ENCODE measurements around the gene AIFM1. TPM values are rescaled to one million over a fixed set of nuclear protein-coding genes. Genes with fewer than 3 reads are reported as not detected.

Gene AIFM1
- total RNA-seq, 1 experiment from 2014 or later = 95.5 TPM

DNA sequence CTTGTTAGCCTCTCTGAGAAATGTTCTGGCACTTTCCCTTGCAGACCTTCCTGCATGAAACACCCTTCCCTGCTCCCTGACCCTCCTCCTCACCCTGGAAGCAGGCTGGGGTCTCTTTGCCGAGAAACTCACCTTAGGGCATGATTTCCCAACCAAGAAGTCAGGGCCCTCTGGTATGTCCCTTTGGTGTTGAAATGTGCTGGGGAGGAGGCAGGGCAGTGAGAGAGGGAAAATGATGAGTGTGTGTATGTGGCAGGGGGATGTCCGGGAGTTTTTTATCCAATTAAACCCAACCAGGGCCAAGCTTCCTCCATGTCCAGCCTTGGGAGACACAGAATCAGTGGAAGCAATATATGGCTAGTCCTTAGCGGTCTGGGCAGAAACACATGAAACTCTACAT lies 60.4 kb downstream of the AIFM1 start:
- in situ Hi-C loops (cut with HindIII; ENCODE audit: low sequenced_read_pairs) = no loop called here
- DNase-seq (ENCODE audit: low spot score) = no peak

DNA sequence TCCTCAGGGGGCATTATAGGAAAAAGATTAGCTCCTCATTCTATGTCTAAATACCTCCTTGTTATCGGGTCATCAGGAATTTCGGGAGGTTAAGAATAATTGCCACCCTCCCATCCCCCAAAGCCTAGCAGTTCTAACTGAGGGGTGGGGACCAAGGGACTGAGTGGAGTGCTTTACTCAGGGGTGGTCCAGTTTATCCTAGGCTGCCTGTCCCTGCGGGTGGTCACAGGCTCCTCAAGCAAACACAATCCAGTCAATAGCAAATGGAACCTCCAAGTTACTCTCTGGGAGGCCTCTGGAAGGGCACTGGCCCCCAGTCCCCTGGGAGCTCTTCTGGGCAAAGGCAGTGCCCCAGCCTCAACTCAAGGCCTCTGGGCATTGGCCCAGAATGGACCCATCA lies 62.0 kb downstream of the AIFM1 start:
- in situ Hi-C loops (cut with HindIII; ENCODE audit: low sequenced_read_pairs) = no loop called here
- DNase-seq (ENCODE audit: low spot score) = no peak

DNA sequence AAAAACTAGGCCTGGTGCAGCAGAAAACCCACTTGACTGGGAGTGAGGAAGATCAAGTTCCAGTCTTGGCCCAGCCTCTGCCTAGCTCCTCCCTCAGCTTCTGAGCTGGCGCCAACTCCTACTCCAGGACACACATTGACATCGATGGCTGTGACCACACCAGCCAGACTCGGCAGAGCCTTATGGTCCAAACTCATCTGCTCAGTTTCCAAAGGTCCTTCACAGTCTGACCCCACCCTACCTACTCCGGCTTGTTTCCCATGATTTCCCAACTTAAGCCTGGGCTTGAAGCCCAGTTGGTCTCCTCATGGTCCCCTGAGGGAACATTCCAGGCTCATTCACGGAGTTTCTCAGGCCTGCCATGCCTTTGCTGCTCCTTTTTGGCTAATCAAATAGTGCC lies 65.5 kb downstream of the AIFM1 start:
- in situ Hi-C loops (cut with HindIII; ENCODE audit: low sequenced_read_pairs) = no loop called here
- no peak for DNase-seq (ENCODE audit: low spot score)

DNA sequence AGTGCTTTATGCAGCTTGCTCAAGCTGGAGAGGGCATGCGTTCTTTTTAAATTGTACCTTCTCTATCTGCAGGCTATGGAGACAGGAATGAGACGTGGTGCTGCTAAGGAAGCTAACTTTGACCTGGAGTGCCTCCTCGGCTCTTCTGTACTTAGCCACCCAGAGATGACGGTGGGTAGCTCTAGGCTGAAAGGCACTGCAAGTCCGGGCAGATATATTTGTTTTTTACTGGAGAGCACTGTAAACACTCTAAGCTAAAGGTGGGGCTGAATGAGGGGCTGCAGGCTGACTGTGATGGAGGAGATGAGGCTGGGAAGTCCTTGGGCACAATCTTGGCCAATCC lies 67.5 kb downstream of the AIFM1 start:
- no peak for DNase-seq (ENCODE audit: low spot score)
- in situ Hi-C loops (cut with HindIII; ENCODE audit: low sequenced_read_pairs) = no loop called here

DNA sequence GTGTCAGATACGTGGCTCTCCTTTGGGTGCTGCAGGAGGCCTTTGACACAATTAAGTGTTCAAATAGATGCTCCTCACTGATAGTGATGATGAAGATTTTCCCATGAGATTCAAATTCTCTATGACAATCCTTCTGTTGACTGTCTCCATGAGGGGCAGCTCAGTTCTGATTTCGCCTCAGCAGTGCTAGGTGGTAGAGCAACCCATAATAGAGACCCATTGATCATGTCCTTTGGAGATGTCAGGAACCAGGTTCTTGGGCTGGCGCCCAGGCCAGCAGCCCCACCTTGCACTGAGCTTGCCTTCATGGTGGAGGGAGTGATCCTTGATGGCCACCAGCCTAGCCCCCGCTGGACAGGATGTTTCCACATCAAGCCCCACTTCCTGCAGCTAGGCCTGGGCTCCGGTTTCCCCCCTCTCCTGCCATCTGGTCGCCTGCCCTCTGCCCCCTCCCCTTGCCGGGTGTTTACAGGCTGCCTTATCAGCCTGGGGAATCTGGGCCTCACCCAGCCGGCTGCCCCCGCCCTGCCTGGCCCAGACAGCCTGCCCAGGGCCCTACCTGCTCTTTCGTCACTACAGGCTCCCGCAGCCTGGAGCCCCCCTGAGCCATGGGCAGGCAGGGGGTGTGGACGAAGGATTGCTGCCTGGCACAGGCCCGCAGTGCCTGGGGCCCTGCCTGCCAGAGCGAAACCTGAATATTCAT lies 68.0 kb downstream of the AIFM1 start:
- no peak for DNase-seq (ENCODE audit: low spot score)
- in situ Hi-C loops (cut with HindIII; ENCODE audit: low sequenced_read_pairs) = no loop called here

DNA sequence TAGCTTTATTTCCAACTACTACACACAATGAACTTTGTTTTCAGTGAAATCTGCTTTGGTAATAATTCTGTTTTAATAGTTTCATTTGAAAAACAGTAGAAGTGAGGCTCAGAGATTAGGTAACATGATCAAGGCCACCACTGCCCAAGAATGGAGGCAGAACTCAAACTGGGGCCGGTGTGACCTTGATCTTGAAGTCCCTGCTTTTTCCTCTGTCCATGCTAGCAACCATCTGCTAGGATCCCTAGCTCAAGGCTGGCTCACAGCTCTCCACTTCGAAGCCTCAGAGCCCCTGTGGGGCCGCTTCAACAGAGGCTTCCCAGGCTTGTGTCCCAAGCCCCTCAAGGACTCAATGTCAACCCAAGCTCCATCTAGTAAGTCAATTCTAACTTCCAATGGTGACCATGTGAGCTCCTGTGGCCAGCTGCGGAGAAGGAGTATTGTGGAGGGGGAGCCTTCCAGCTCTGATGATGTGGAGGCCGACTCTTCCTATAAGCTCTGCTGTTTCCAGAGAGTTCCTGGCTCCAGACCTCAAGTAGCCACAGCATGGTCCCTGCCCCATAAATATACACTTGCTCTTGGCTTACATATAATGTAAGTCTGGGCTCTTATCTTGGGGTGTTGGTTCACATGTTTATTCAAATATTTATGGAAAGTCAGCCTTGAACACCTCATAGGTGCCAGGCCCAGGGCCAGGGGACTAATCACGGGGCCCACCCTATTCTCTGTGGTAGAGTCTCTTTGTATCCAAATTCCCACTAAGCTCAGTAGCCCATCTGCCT lies 70.2 kb downstream of the AIFM1 start:
- no peak for DNase-seq (ENCODE audit: low spot score)
- in situ Hi-C loops (cut with HindIII; ENCODE audit: low sequenced_read_pairs) = no loop called here

DNA sequence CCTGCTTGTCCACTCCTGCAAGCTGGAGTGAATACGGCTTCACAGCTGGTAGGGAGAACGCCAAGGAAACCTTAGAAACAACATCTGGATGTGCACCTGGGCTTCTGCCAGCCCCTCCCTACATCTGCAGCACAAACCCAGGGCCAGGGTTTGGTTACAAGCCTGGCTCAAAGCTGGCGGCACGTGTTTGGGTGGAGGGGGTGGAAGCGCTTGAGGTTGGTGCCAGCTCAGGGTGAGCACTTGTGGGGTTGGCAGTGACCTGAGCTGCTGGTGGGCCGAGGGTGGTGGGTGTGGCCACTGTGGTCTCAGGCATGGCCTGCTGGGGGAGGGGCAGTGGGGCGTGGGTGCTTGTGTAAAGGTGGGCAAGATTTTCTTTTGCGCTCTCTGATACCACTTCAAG lies 70.9 kb downstream of the AIFM1 start:
- no peak for DNase-seq (ENCODE audit: low spot score)
- in situ Hi-C loops (cut with HindIII; ENCODE audit: low sequenced_read_pairs) = no loop called here

DNA sequence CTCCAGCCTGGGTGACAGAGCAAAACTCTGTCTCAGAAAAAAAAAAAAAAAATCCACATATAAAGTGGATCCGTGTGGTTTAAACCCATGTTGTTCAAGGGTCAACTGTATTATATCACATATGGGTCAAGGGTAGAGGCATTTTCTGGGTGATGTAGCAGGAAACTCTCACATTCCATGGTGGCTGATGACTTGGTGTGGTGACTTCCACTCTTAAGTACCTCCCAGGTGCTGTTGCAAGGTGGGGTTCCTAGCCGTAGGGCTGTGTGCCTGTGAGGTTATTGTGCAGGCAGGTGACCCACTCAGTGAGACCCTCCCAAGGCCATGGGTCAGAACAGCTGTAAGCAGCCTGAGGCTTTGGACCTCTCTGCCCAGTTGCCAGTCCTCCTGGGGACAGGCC lies 72.4 kb downstream of the AIFM1 start:
- DNase-seq (ENCODE audit: low spot score) = no peak
- in situ Hi-C loops (cut with HindIII; ENCODE audit: low sequenced_read_pairs) = no loop called here

DNA sequence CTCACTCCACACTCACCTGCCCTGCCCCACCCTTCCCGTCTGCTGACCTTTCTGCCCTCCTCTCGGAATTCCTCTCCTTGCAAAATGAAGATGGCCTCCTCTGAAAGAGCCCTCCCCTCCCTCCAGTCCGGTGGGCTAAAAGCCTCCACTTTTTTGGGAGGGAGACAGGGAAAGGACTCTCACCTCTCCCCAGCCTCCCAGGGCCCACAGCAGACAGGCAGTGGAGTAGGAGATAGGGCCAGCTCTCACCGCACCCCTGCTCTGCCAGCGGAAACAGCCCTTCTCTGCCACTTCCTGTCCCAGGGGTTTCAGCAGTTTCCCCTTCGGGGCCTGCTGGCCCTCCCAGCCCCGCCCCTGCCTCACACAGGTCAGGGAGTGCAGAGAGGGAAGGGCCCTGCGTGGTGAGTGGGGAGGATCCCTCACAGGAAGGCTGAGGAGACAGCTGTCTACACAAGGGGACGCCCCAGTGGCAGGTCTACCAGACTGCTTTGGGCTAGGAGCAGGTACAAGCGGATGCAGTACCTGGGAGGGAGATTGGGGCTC lies 73.6 kb downstream of the AIFM1 start:
- in situ Hi-C loops (cut with HindIII; ENCODE audit: low sequenced_read_pairs) = no loop called here
- no peak for DNase-seq (ENCODE audit: low spot score)

DNA sequence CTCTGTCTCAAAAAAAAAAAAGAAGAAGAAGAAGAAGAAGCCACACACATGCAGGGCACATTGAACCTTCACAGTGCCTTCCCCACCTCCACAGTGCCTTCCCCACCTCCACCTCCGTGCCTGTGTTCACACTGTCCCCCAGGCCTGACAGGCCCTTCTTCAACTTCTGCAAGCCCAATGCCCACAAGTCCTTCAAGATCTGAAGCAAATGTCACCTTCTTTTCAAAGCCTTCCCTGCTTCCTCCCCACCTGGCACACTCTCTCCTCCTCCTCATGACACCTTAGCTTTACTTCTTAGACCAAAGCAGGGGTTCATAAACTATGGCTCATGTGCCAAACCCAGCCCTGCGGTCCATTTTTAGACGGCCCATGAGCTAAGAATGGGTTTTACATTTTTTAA lies 75.3 kb downstream of the AIFM1 start:
- in situ Hi-C loops (cut with HindIII; ENCODE audit: low sequenced_read_pairs) = no loop called here
- no peak for DNase-seq (ENCODE audit: low spot score)

DNA sequence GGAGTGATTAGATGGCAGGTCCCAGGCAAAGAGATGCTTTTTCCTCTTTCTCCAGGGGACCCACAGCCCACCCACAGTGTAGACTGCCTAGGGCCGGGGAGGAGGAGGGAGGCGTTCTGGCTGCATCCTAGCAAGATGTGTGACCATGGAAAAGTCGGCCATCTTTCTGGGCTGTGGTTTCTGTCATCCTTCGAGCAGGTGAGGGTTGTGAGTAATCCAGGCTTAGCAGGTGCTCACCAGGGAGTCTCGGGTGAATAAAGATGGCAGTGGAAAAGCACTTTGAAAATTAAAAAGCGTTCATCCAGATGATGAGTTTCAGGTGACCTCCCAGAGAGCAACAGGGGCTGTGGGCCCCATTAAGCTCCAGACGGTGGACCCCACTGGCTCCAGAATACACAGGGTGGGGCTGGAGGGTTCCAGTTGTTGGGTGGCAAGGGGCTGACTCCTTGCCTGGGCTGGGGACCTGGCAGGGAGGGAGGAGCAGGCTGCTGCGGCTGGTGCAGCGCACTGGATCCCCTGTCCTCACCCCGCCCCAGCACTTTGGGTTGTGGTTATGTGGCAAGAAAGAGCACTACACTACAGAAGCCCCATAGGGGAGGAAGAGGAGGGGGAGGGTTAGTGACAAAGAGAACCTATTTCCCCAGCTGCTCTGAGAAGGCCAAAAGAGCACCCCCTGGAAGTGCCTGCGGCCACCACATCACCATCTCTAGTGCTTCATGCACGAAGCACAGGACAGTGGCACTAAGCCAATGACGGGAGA lies 79.0 kb downstream of the AIFM1 start:
- in situ Hi-C loops (cut with HindIII; ENCODE audit: low sequenced_read_pairs) = no loop called here
- no peak for DNase-seq (ENCODE audit: low spot score)

DNA sequence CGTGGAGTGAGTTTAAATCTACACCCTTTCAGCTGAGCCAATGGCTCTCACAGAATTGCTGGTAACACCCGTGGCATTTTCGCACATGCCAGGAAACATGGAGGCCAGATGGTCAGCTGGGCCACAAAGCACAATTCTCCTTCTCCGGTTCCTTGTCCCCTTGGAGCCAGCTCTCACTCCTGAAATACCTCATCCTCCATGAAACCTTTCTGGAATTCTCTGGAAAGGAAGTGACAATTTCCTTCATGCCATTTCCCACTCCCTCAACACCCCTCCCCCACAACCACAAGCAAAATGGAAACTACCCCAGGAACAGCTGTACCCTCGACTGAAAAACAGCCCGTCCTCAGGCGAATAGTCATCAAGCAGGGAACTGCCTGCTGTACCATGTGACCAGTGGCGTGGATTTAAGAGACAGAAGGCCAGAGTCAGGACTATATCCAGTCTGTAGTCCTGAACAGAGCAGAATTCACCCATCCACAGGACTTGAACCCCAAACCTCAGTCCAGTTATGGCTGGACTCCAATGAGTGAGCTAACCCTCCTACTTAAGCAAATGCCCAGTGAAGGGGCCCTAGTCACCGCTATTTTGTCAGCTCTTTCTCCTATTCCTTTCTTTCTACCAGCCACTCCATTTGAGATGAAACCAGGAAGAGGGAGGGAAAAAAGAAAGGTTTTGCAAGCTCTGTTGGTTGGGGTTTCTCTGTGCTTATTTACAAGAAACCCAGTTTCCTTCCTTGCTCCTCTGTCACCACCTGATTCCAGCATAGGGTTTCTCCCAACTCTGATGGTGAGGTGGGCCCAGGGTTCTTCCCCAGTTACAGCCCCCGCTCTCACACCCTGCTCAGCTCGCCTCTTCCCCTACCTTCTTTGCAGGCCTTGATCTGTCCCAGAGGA lies 79.8 kb downstream of the AIFM1 start:
- no peak for DNase-seq (ENCODE audit: low spot score)
- in situ Hi-C loops (cut with HindIII; ENCODE audit: low sequenced_read_pairs) = no loop called here

DNA sequence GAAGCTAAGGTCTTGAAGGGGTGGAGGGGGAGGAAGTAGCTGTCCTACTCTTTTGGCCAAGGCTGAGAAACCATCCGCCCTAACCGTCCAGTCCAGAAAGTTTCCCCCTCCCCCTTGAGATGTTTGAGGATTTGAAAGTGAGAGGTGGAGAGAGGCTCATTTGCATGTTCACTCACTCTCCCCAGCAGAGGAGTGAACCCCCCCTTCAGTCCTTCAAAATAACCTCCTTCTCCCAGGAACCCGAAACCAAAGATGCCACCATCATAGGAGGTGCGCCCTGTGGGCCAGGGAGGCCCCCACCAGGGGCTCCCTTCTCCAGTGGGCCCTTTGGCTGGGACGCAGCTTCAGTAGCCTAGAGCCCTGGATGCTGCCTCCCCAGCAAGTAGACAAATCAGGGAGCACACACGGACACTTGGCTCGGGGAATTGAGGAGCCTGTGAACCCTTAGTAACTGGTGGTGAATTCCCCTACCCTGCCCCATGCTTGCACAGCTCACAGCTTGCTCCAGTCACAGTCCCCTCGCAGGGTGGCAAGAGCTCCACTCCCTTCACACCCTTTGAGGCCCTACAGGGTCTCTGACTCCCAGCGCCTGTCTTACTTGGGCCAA lies 80.9 kb downstream of the AIFM1 start:
- no peak for DNase-seq (ENCODE audit: low spot score)
- in situ Hi-C loops (cut with HindIII; ENCODE audit: low sequenced_read_pairs) = no loop called here

DNA sequence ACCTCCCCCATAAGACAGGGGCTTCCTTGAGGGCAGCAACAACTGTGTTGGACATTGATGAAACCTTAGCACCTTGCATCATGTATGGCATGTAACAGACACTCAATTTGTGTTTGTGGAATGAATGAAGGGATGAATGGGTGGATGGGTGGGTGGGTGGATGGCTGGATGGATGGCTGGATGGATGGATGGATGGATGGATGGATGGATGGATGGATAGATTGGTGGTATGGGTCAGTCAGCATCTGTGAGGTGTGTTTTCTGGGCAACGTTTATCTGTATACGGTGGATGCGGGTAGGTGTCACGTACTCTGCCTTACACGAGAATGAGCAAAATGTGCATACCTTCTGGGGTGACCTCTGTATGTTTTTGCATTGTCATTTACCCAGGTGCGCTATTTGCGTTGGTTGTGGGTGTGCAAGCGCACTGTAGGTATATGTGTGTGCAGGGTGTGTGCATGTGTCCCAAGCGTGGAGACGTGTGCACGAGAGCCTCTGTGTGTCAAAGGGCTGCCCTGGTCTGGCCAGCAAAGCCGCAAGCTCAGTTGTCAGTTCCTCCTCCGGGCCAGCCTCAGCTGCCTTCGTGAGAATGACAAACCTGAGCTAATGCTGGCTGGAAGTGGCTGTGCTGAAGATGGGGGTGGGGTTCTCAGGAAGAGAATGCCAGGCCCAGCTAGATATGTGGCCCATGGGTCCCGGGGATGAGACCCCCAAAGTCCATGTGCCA lies 81.8 kb downstream of the AIFM1 start:
- in situ Hi-C loops (cut with HindIII; ENCODE audit: low sequenced_read_pairs) = no loop called here
- no peak for DNase-seq (ENCODE audit: low spot score)

DNA sequence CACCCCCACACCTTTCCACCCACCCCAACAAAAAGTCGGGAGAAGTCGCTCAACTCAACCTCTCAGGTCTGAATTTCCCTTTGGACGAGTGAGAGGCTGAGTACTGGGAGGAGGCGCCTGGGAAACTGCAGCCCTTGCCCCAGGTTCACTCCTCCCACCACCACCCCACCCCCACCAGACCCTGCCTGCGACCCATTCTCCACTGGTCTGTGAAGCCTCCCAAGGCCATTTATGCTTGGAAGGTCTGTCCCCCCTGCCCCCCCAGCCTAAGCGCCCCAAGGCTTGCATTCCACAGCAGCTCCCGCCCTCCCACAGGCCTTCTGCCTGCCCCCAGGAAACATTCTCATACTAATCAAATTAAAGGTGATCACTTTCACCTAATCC lies 82.5 kb downstream of the AIFM1 start:
- in situ Hi-C loops (cut with HindIII; ENCODE audit: low sequenced_read_pairs) = no loop called here
- DNase-seq (ENCODE audit: low spot score) = no peak

DNA sequence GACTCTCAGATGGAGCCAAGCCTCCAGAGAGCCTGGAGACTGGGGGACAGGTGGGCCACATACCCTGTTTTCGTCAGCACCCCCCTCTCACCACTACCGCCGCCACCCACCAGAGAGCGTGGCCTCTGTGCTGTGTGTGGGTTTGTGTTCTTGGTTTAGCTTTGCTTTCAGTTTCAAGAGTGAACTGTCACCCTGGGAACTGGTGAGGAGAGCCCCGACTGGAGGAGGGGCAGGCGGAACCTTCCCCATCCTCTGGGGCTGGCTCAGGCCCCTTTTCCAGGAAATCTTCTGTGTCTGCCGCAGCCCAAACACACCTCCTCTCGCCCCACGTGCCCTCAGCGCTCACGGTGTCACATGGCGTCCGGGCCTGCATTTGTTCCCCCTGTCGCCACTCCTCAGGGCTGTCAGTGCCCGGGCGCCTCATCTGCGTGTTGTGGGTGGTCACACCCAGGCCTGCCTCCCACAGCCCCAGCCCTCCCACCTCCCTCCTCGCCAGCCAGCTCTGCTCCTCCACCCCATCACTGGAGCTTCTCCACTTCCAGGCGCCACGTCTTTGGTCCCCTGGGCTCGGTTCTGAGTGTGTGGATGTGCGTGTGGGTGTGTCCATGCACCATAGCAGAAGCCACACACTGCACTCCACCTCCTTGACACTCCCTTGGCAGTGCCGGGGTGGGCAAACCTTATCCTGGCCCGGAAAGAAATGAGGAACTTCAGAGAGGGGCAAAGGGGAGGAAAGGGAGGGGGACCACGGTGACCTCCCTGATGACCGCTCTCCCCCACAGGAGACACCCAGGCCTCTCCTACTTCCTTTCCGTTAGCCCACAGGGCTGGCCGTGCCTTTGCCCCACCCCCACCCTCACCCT lies 83.2 kb downstream of the AIFM1 start:
- DNase-seq (ENCODE audit: low spot score) = no peak
- in situ Hi-C loops (cut with HindIII; ENCODE audit: low sequenced_read_pairs) = no loop called here

DNA sequence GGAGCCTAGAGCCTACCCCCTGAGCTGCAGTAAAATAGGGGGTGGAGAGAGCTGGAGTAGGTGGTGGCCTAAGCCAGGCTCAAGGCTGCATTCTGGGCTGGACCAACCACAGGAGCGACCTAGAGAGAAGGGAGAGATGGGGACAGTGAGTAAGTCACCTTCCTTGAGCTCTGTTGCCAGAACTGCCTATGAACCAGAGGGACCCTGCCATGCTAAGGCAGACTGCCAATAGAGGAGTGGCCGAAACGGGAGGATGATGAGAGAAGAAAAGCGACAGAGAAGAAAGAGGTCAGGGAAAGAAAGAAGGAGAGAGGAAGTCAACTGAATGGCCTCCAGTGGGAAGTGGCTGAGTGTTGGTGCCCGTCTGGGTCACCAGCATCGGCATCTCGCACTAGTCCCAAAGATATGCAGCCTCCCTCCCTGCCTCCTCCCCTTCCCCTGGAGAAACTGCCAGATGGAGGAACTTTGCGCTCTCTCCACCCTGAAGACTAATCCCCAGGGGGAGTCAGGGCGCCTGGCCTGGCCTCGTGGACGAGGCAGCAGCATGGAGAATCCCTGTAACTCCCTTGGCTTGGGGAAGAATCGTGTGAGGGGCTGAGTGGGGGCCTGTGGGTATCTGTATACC lies 84.1 kb downstream of the AIFM1 start:
- DNase-seq (ENCODE audit: low spot score) = peak; percentile 2
- in situ Hi-C loops (cut with HindIII; ENCODE audit: low sequenced_read_pairs) = no loop called here
